HG03354 (cell line): ENCODE data around the gene PAMR1.
"Not testable (repeated sequence)": the region's sequence is repeated elsewhere in the genome, so short reads cannot be mapped to it uniquely, and the experiment has no call there.

Source experiments
- ATAC-seq: cut with Tn5 transposase; IDR thresholded peaks from one replicate; pipeline ENCODE4 v1.9.1; 2021; ENCODE audit warnings: mild to moderate bottlenecking; ENCODE audit not compliant: unreplicated experiment, poor library complexity, severe bottlenecking

The PAMR1 gene

DNA sequence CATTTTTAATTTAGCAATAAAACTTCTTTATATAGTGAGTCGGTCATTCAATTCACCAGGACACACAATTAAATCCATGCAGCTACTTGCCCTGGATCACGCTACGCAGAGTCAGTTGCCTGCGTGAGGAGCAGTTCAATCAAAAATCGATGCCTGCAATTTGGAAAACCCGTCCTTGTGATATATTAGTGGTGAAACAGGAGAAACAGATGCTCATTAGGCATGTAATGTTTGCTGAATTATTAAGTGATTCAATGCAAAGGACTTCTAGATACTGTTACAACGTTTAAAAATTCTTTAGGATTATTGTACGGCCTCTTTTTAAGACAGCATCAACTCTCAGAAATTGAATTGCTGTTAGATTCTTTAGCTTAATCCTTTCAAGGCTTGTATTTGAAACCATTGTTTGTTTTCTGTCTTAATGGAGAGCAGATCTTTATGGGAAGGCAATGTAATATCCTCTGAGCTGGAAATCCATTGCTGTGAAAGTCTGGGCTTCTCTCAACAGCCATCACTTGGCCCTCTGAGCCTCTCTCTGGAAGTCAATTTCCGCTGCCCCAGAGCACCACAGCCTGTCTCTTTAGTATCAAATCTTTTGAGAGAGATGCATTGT, 20.1 kb upstream of the PAMR1 start:
- no peak for ATAC-seq

GRCh38 chr11:35543481-35543880, 18.1 kb upstream of the PAMR1 start:
- ATAC-seq: no peak

- ATAC-seq: no peak
These were observed 16.4 kb upstream of the PAMR1 start for GRCh38 chr11:35541621-35542375.

DNA sequence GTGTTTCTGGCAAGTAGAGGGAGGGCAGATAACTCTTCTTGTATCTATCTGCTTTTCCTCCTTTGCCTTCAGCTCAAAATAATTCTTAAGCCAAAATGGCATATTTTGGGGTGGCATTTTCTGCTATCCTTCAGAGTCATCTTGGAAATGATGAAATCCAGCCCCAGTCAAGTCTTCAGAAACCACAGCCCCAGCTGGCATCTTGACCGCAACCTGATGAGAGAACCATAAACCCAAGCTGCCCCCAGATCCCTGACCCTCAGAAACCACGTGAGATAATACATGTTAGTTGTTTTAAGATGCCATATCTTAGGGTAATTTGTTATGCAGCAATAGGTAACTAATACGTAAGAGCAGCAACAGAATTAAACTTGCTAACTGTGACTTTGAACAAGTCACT, 15.1 kb upstream of the PAMR1 start:
- no peak for ATAC-seq

DNA sequence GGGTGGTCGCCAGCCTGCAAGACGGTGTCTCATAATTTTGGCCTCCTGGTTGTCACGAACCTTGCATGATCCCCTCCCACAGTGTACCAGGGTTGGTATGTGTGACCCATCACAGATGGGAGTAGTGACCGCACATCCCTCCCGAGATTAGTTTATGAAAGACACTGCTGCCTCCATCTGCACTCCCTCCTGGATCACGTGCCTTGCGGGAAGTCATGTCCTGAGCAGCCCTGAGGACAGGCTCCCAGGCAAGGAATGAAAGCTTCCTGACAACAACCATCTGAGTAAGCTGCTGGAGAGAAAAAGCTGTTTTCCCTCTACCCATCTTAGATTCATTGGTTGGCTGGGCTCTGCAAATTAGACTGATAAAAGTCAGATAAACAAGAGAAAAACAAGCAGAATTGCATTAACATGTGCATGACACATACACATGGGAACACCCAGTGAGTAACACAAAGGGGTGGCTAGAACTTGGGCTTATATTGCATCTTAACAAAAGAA, 14.4 kb upstream of the PAMR1 start:
- ATAC-seq: no peak

GRCh38 chr11:35539256-35539655, 13.8 kb upstream of the PAMR1 start:
- no peak for ATAC-seq

DNA sequence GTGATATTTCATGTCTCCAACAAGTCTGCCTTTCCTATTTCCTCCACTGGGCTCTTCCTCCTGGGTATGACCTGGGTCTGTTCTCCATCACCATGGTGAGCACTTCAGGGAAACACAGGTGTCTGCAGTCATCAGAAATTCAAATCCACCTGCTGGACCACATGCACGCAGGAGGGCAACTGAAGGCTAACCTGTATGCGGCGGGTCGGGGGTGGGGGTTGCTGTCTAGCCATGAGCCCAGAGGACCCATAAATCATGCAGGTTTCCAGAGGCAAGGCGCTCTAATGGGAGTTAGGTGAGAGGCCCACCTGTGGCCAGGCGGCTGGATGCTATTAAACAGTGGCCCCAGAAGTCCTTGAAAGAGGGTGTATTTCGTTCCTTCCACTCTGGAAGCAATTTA, 11.1 kb upstream of the PAMR1 start:
- no peak for ATAC-seq

DNA sequence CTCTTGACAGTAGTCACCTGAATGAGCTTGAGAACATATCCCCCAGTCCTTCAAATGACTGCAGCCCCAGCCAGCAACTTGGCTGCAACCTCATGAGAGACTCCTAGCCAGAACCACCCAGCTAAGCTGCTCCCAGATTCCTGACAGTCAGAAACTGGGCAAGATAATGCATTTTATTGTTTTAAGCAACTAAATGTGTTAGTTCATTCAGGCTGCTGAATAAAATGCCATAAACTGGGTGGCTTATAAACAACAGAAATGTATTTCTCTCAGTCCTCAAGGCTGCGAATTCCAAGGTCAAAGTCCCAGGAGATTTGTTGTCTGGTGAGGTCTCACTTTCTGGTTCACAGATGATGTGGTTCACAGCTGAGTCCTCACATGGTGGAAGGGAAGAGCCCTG, 5.8 kb upstream of the PAMR1 start:
- no peak for ATAC-seq

GRCh38 chr11:35529971-35530495, 4.6 kb upstream of the PAMR1 start:
- no peak for ATAC-seq

DNA sequence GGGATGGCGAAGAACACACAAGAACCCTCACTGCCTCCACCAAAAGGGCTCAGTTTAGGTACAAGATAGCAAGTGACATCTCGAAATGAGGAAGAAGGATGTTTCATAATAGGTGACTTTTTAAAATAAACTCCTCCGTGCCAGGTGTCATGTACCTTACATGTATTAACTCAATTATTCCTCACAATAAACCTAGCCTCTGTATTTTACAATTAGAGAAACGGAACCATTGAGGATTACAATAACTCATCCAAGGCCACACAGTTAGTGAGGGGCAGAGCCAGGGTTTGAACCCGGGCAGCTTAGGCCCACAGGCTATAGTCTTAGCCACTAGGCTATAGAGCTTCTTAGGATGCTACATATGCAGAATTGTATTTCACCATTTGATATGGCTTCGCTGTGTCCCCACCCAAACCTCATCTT, 965 bp upstream of the PAMR1 start:
- ATAC-seq: no peak

DNA sequence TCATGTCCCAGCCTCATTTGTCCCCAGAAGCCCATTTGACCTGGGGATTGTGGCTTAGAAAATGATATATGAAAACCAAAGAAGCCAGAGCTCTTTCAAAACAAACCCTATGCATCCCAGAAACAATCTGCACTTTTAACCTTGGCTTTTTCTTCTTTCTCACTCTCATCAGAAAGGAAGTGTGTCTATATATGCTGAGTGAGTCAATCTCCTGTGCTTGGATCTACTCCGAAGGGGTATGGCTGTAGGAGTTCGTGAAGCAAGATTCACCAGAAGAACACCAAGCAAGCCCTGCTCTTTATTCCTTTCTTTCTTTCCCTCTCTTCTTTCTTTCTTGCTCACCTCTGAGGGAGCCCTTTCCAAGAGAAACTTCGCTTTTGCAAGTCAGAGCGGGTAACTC, 636 bp downstream of the PAMR1 start:
- ATAC-seq: no peak

- no peak for ATAC-seq
These were observed 1.6 kb downstream of the PAMR1 start for GRCh38 chr11:35523861-35524260.

- no peak for ATAC-seq
These were observed 2.1 kb downstream of the PAMR1 start for GRCh38 chr11:35523331-35523768.

GRCh38 chr11:35522091-35522490, 3.3 kb downstream of the PAMR1 start:
- not testable (repeated sequence) for ATAC-seq

GRCh38 chr11:35520376-35520775, 5.0 kb downstream of the PAMR1 start:
- ATAC-seq: no peak

DNA sequence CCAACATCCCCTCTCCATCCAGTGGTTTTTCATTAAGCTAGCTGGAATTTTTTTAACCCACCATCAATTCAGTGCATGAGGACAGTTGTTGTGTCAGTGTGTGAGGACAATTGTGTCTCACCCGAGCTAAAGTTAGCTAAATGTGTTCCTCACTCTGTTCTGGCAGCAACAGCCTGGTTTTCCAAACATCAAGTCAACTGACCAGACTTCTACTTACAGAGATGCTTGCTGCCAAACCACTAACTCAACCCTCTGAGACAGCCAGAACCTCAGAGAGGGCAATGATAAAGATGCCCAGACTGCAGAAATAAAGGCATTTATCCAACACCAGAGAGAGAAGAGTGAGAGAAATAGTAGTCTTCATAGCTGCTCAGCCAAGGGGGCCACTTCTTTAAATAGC, 6.7 kb downstream of the PAMR1 start:
- ATAC-seq: no peak

DNA sequence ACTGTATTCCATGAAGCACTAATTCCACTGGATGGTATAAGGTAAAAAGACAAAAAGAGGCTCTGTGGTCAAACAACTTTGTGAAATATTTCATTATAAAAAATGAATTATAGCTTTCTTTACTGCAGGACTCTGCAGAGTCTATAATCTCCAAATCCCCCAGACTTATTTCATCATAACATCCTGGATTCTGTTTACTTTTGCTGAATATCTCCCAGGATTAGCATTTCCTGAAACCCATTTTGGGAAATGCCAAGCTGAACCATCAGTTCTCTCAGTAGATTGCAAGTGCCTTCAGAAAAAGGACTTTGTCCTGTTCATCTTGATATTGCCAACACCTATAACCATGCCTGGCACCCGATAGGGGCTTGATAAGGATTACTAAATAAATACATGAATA, 7.9 kb downstream of the PAMR1 start:
- no peak for ATAC-seq

DNA sequence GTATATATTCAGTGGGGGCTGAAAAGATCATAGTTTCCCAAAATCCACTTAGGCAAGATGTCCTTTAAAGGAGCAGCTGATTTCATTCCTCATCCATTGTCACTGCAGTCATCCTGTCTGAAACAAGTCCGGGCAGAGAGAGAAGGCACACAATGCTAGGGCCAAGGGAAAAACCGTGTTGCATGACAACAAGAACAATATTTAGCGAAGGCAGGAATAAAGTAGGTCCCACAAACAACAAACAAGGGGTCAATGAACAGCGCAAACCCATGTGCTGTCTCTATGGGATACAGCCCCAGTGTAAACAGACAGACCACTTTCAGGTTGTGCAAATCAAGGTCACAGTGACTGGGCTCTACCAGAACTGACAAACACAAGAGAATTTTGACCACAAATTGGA, 9.0 kb downstream of the PAMR1 start:
- ATAC-seq: no peak

GRCh38 chr11:35515224-35515623, 10.2 kb downstream of the PAMR1 start:
- no peak for ATAC-seq

- no peak for ATAC-seq
These were observed 10.9 kb downstream of the PAMR1 start for GRCh38 chr11:35514481-35514880.

DNA sequence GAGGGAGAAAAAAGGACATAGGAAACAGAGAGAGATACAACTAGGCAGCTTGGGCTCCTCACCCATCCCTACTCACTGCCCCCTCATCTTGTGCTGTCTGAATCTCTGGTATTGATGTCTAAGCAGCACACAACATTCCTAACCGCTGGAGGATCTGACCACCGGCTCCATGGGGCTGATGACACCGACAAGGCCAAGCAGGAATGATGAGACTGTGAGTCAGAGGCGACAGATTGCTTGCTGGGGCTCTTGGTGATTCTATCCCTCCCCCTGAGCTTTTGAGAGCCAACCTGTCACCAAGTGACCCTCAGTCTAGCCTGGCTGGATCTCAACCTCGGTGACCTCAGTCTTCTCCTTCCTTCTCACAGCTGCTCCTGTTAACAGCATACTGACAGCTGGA, 13.8 kb downstream of the PAMR1 start:
- ATAC-seq: no peak
